Measurements from ENCODE around the gene MYOG. TPM values are rescaled to one million over a fixed set of nuclear protein-coding genes. Genes with fewer than 3 reads are reported as not detected.

The MYOG gene
- total RNA-seq: not detected

DNA sequence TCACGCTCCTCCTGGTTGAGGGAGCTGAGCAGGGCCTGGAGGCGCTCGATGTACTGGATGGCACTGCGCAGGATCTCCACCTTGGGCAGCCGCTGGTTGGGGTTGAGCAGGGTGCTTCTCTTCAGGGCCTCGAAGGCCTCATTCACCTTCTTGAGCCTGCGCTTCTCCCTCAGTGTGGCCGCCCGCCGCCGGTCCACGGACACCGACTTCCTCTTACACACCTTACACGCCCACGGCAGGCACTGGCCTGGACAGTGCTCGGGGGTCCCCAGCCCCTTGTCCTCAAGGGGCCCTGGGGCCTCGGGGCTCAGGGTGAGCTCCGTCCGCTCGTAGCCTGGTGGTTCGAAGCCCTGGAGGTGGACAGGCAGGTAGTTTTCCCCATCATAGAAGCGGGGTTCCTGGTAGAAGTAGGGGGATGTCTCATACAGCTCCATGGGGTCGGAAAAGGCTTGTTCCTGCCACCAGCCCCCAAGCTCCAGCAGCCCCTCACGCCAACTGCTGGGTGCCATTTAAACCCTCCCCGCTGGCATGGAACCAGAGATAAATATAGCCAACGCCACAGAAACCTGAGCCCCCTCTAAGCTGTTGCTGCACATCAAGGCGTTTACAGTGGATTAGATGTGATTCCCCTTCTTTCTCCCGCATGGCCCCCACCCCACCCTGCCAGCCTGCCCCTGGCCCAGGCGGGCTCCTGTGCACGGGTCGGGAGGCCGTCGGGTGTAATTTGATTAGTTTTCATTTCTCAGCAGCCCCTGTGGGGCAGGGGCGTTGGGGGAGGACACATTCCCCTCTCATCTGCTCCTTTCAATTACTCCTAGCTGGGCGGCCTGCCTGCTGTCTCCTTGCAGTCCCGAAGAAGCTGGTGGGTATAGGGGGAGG lies at the start of gene MYOG:
Gene MYOG, minus strand, starts transcription at position 485 of the 879 bp plus-strand sequence. Its CDS starts 51 bp downstream, at position 434.
- DNase-seq: no peak

DNA sequence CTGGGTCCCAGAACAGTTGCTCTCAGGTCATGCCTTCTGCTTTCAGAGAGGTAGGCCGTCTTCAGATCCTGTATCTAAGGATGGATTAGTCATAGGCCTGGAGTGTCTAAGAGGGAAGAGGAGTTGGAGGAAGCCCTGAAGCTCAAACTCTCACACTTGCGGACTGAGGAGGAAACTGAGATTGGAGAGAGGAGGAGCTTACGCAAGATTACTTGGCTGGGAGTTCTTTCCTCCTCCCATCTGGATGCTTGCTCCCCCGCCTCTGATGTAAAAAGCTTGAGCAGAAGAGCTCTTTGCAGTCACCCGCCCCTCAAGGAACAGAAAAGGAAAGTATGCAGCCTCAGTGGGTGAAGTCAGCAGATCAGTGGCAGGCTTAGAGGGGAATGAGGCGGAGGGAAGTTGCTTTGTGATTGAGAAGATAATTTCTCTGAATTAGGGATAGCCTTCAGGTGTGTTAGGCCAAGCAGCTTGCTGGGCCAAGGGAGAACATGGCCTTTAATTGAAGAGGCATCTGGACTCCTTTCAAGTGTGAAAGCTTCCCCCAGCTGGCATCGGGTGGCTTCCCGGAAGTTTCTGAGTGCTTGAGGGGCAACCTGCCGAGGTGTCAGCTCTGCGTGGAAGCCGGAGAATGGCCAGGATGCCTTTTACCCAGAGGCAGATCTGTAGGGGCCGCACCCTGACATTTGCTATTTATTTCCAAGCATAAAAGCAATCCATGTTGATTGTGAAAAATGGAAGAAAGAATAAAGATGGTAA lies 48.3 kb upstream of the MYOG start:
- no peak for DNase-seq

DNA sequence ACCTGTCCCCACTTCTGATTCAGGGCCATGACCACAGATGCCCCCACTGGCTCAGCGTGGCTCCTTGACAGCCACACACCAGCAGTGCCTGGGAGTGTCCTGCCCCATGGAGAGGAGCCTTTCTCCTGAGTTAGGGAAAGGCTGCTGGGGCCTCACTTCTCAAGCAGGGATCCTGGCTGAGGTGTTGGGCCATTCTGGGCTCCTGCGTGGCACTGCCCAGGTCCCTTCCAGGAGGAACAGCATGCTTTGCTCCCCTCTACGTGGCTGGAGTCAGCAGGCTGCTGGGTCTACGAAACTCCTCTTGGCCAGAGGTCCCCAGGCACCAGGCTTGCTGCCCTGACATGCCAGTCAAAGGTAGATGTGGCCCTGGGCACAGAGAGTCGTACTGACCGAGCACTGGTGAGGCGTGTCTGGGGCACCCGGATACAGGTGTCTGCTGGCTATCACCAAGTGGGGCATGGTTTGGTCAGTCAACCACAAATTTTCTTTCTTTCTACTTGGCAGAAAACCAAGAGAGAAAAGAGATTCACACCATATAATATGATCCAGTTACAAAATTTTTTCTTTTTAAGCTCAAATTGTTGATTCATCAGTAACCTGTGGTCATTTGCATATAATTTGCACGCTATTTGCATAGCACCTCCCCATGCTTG lies 45.9 kb upstream of the MYOG start:
- DNase-seq: no peak

DNA sequence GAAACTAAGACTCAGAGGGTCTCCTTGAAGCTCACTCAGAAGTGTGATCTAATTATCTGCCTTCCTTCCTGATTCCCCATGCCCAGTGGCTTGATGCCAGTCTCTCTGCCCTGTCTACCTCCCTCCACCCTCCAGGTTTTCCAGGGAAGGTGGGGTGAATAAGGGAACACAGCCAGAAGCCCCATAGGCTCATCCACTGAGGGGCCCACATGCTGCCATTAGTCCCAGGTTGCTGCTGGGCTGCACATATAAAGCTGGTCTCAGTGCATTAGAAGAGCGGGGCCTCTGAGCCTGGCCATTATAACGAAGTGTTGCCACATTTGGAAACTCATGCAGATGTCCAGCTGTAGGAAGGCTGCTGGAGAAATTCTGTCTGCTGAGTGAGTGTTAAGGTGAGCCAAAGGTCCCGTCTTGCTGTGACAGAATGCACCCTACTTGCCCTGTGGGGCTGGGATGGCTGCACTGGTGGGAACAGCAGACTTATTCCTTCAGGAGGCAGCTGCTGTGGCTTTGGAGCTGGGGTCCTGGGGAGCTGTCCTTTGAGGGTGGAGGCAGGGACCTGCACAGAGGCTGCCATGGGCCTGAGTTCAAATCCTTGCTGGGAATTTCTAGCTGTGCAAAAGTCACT lies 44.7 kb upstream of the MYOG start:
- DNase-seq: no peak

DNA sequence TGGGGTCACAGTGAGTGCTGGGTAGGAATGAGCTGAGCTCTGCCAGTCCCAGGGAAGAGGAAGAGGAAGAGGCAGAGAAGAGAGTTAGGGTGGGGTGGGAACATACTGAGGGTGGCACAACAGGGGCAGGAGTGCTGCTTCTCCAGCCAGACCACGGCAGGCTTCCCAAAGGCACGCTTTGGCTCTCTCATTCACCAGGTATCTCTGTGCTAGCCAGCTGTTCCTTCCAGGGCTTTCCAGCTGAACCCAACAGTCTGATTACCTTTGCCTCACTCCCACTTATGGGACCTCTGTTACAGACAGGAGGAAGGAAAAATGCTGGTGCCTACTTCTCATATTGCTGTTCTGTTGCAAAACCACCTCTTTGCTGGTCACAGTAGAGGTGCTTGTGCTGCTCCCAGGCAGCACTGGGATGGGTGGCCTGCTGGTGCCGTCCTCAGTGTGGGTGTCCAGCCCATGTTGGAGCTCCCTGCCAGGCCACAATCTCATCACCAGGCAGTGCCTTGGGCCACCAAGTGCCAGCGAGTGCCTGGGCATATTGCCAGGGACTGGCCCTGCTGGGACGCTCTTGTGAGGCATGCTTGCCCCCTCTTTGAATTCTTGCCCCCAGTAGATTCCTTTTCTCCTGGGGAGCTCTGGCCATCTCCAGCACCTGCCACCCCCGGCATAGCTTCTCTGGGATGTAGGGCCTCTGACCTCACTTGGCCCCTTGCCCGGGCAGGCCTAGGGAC lies 43.9 kb upstream of the MYOG start:
- DNase-seq: no peak

DNA sequence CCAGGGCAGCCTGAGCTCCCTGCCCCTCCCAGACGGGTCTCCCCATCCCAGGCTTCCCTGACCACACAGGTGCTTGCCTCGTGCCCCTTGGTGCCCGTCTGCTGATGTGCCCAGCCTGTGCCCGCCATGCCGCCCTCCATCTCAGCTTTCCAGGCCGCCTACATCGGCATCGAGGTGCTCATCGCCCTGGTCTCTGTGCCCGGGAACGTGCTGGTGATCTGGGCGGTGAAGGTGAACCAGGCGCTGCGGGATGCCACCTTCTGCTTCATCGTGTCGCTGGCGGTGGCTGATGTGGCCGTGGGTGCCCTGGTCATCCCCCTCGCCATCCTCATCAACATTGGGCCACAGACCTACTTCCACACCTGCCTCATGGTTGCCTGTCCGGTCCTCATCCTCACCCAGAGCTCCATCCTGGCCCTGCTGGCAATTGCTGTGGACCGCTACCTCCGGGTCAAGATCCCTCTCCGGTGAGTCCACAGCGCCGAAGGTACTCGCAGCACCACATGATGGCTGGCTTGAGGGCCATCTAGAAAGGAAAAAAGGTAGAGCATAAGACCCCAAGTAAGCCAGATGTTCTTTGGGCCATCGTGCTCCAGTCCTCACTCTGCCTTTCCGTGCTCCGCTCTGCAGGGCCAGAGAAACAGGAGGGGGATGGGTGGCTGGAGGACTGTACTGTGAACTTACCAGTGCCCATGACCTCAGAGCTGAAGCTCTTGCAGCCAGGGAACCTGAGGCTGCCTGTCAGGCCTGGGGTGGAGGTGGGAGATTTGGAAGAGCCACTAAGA lies 43.1 kb upstream of the MYOG start:
- DNase-seq: no peak

DNA sequence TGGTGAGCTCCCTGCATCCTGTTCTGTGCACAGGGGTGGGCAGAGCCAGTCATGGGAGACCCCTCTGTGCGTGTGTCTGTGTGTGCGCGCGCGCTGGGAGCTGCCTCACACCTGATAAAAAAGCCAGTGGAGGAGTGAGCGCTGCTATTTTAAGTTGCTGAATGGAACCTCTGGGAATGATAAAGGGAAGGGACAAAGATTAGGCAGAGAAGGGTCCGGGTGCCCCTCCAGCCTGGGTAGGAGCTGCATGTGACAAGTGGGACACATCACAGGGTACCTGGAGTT lies 42.6 kb upstream of the MYOG start:
- no peak for DNase-seq

DNA sequence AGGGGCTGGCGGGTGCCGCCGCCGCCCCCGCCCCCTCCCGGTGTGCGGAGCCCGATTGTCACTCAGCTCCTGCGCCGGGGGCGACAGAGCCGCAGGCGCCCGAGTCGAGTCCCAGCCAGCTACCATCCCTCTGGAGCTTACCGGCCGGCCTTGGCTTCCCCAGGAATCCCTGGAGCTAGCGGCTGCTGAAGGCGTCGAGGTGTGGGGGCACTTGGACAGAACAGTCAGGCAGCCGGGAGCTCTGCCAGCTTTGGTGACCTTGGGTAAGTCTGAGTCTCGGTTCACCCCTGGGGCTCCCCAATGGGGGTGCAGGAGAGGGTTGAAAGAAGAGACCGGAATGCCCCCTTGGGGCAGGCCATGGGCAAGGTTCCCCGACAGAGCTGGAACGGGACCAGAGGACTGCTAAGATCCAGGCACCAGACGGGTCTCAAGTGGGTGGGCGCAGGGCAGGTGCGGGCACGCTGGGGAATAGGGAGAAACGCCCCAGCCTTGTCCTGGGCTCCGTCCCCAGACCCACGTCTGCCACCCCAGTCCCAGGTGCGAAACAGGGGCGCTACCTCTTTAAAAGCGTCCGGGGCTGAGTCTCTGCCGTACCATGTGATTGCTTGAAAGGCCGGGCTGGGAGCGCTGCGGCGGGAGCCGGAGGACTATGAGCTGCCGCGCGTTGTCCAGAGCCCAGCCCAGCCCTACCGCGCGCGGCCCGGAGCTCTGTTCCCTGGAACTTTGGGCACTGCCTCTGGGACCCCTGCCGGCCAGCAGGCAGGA lies 42.0 kb upstream of the MYOG start, which contains the start of gene ADORA1:
Gene ADORA1, plus strand, starts transcription at position 61 of the 765 bp plus-strand sequence. CDS start 1,116 bp downstream, outside the sequence.
- DNase-seq: no peak

DNA sequence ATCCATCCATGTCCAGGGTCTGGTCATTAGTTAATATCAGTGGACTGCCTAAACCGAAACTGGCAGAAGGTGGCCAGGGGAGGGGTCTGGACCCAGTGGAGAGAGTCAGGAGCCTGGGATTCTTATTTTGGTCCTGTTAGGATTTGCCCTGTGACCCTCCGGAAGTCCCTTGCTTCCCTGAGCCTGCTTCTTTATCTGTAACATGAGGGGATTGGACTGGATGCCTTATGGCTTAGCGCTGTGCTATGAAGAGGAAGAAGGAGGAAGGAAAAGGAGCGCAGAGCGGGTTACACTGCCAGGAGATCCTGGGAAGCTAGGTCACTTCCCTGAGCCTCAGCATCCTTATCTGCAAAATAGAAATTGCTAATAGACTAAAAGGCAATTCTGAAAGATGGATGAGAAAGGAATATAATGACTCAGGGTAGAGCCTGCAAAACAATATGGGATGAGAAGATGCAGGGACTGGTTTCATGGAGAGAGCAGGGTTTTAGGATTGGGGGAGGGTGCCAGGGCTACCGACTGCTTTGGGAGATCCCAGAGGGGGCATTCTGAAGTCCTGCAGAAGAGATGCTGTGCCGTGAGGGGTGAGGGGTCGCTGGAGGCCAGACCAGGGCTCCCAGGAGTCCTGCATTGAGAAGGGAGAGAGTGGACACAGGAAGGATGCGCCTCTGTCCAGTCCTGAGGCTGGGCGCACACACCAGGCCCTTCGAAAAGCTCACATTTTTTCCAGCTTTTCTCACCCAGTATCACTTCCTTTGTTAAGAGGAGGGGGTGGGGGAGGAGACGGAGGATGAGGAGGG lies 41.3 kb upstream of the MYOG start:
- no peak for DNase-seq

DNA sequence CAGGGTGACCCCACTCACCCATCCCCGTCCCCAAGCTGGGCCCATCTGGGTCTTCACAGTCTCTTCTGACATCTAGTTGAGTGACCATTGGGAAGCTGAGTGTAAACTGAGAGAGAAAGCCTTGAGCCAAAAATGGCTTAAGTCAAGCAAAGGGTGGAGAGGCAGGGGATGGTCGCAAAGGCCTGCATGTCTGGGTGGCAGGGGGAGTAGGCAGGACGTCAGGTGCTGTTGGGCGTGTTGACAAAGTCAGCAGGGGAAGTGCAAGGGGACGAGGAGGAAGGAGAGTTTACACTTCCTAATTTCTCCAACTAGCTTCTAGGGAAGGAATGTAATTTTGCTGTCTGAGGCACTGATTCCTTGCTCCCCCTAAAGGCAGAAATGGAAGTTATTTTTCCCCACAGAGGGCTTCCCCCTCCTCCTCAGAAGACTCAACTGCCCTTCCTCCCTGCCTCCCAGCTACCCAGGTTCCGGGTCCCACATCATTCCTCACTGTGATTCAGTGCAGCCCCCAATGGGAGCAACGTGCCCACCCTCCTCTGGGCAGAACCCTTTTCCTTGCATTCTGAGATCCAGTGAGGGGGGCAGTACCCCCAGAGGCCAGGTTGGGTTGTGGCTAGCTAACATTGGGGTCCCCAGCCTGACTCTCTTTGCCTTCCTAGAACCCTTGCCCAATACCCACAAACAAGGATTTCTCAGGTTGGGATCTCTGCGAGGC lies 40.5 kb upstream of the MYOG start:
- no peak for DNase-seq

DNA sequence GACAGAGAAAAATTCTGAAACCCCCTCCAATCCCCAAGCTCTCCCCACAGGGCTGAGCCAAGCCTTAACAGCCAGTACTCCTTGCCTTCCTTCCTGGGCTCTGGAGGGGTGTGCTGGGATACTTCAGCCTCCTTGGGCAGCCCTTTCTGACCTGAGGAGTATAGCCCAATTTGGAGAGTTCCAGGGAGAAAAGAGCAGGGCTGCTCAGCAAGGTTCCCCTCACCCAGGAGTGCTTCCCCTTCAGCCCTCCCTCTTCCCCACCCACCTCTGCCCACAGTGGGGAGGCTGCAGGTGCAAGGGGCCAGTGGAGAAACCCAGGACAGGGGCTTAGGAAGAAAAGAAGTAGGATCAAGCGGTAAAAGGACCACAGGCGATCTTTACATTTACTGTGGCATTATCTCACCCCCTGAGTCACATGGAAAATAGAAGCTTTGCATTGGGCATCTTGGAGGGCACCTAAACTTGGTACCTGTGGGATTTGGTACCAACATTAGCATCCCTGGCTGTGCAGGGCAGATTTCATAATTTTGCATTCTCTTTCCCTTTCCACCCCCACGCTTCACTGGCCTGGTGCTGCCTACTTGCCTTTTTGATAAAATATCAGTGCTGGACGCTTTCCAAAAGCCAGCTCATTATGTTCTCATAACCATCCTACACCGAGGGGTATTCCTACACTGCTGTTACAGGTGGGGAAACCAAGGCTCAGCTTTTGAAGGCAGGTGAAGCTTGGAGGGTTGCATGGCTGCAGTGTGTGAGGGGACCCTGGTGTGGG lies 38.9 kb upstream of the MYOG start:
- no peak for DNase-seq

DNA sequence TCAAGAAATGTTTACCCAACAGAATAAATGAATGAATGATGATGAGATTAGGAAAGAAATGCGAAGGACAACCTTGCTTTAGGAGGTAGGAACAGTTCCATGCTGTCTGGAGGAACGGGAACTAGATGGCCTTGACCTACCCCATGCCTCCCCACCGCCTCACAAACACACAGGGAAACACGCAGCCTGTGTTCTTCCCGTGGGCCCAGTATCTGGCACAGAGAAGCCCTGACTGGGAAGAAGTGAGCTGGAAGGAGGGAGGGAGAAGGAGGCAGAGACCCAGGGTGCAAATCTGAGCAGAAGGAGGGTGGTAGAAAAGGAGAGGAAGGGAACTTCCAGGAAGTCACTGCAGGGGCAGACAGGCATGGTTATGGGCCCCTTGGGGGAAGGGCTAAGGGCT lies 38.2 kb upstream of the MYOG start:
- no peak for DNase-seq

DNA sequence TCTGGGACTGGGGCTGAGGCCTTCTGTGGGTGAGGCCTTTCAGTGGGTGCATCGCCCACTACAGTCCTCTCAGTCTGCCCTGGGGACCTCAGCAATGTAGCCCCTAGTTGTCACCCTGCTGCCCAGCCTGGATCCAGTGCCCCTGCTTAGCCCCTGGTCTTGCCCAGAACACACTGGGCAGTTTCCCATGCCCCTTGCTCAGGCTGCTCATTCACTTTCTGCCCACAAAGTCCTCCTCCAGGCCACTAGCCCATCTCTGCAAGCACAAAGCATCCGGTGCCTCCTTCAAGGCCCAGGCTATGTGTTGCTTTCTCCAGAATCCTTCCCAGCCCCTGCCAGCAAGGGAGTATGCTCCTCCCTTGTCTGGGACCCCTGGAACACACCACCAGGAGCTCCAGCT lies 36.3 kb upstream of the MYOG start:
- no peak for DNase-seq

DNA sequence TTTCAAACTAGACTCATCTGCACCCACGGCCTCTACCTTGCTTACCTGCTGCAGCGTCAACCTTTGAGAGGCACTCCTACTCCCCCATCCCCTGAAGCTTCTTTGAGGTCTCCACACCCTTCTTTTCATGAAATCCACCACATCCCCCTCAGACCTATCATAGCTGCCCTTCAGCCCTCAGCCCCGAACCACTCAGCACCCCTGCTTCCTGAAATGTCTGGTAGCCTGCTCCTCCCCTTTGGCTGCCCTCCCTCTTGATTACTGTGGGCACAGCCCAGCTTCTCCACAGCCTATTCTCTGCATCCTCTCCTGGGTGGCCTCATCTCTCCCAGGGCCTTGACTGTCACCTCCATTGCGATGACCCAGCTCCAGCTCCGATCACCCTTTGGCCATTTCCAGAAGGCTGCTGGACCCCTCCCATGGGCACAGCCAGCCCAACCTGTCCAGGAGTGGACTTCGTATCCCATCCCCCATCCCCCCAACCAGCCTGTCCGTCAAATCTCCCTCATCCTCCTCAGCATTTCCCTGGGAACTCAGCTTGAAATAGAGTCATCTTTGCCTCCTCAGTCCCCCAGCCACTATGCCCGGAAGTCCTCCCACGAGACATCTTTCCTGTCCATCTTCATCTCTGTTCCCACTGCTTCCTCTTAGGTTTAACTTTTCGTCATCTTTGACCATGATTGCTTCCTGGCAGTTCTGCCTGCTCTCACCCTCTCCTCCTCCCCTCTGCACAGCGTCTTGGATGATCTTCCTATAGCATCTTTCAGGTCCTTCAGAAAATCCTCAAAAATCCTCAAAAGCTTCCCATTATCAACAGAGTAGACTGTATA lies 35.6 kb upstream of the MYOG start:
- no peak for DNase-seq

DNA sequence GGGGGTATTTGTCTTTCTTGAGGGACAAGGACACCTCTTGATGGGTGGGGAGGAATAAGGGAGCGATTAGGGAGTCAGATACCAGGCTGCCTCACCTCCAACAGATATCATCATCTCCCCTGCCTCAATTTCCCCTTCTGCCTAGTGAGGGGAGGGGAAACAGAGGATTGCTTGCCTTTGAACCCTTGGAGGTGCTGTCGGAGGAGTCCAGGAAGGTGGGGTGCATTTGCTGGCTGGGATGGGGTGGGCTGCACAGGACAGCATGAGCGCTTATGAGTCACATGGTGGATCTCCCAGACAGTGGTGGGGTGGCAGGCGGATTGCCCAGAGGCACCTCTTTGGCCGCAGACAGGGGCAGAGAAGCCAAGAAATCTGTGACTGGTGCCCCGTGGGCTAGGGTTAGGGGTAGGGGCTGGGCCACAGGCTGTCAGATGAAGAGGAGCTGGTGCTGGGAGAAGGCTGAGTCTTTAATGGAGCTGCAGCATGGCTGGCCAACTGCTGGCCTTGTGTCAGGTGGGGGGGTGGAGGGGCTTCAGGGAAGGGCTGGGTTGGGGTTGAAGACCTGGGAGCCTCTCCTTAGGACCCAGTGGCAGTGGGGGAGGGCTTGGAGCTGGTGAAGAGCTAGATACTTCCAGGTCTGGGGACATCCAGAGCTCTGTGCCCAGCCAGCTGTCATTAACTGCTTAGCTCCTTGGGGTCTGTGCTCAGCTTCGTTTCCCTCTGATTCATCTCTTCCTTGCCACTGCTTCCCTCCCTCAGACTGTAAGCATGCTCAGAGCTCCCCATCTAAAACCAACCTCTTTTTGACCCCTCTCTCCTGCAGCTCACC lies 34.7 kb upstream of the MYOG start:
- DNase-seq: no peak
